HG02938 (cell line): ENCODE measurements around the gene SUMO2.
"Not testable (repeated sequence)": the region's sequence is repeated elsewhere in the genome, so short reads cannot be mapped to it uniquely, and the experiment has no call there.

Experiments used
- ATAC-seq: cut with Tn5 transposase; IDR thresholded peaks from one replicate; pipeline ENCODE4 v1.9.1; 2021; ENCODE audit warnings: mild to moderate bottlenecking, moderate library complexity; ENCODE audit not compliant: unreplicated experiment

Gene SUMO2

DNA sequence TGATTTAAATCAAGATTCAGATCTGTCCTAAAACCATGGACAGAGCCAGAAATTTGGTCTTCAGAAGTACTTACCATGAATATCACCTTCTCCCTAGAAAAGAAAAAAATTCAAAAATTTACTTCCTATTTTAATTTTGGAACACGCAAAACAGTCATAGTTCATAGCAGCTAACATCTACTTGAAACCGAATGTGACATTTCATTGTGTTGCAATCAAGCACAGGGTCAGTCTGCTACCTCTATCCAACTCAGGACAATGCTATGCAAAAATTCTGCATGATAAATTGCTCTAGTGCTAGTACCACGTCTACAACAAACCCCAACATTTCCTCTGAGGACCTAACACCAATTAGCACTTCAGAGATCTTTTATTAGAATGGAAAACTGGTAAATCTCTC, 36.2 kb downstream of the SUMO2 start:
- no peak for ATAC-seq

DNA sequence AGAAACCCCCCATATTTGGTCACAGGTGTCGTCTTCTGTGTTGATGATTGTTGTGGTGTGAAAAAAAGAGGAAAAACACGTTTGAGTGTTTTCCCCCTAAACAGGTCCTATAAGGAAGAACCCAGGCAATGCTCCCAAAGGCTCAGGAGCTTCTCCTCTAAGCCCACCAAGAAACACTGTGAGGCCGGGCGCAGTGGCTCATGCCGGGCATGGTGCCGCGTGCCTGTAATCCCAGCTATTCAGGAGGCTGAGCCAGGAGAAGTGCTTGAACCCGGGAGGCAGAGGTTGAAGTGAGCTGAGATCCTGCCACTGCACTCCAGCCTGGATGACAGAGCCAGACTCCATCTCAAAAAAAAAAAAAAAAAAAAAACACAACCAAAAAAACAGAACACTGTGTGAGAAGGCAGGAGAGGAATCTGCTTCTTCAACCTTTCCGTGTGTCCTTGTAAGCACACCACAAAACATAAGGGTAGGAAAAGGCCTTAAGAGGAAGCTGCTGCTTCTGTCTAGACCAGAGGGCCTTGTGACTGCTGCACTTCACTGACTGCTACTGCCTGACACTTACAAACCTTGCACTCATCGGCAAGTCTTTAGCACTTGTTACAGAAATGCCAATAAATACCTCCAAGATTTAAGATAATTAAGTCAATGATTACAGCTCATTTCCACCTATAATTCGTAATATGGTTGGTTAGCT, 37.8 kb downstream of the SUMO2 start:
- ATAC-seq, result no peak

DNA sequence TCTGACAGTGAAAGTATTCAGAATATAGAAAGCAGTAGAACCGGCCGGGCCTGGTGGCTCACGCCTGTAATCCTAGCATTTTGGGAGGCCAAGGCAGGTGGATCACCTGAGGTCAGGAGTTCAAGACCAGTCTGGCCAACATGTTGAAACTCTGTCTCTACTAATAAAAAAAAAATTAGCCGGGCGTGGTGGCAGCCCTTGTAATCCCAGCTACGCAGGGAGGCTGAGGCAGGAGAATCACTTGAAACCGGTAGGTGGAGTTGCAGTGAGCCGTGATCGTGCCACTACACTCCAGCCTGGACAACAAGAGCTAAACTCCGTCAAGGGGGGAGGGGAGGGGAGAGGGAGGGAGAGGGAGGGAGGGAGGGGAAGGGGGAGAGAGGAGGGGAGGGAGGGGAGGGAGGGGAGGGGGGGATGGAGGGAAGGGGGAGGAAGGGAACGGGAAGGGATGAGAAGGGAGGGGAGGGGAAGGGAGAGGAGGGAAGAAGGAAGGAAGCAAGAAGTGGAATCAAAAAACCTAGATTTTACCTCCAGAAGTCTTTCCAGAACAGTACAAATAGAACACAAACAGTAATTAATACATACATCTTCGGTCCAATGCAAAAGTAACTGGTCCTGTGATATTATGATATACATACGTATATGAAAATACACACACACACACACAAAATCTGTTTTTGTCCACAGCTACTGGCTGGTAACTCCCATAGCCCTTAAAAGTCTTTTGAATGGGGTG, 40.4 kb downstream of the SUMO2 start:
- ATAC-seq, result no peak

DNA sequence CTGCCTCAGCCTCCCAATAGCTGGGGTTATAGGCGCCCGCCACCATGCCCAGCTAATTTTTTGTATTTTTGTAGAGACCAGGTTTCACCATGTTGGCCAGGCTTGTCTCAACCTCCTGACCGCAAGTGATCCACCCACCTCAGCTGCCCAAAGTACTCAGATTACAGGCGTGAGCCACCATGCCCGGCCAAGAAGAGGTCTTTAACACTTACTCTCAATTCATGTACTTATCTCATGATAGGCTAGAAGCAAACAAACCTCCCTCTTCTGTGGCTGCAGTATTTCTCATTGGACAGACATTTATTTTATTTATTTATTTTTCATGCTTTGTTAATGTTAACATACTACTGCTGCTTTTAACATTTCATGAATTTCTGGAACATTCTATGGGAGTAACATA, 44.2 kb downstream of the SUMO2 start:
- ATAC-seq, result no peak

DNA sequence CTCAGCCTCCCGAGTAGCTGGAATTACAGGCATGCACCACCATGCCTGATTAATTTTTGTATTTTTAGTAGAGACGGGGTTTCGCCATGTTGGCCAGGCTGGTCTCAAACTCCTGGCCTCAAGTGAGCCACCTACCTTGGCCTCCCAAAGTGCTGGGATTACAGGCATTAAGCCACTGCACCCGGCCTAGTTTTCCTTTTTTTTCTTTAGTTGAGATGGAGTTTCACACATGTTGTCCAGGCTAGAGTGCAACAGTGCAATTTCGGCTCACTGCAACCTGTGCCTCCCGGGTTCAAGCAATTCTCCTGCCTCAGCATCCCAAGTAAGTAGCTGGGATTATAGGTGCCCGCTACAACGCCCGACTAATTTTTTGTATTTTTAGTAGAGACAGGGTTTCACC, 45.0 kb downstream of the SUMO2 start:
- not testable (repeated sequence) for ATAC-seq

DNA sequence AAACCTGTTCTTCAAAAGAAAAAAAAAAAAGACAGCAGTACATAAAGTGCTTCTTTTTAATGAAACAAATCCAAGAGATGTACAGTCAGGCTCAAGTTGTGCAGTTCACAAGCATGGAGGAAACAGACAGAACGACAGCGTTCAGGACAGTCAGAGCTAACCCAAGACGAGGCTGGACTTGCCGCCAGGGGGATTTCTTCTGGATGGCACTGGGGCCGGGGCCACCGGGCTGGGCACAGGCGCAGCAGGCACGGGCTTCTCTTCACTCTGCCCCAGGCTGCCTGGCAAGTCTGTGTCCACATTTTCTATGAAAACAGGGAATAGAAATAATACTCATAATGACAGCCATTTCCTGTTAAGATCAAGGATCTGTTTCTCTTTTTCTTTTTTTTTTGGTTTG, 46.8 kb downstream of the SUMO2 start:
- ATAC-seq, result no peak

DNA sequence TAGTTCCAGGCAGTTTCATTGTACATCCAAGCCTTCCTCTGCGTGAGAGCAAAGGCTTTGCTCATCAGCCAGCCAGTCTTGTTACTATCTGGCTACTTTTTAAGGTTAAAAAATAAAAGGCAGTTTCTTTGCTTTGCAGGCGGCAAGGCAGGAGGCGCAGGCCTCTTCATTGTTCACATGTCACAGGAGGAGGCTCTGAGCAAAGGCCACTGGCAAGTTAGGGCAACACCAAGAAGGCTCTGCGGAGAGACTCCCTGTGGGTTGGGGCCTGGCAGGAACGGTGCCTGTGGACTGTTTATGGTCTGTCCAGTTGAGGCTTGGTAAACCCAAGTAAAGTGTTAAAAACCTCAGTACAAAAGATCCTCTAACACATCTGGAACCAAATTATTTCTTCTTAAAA, 47.3 kb downstream of the SUMO2 start:
- ATAC-seq, result no peak

DNA sequence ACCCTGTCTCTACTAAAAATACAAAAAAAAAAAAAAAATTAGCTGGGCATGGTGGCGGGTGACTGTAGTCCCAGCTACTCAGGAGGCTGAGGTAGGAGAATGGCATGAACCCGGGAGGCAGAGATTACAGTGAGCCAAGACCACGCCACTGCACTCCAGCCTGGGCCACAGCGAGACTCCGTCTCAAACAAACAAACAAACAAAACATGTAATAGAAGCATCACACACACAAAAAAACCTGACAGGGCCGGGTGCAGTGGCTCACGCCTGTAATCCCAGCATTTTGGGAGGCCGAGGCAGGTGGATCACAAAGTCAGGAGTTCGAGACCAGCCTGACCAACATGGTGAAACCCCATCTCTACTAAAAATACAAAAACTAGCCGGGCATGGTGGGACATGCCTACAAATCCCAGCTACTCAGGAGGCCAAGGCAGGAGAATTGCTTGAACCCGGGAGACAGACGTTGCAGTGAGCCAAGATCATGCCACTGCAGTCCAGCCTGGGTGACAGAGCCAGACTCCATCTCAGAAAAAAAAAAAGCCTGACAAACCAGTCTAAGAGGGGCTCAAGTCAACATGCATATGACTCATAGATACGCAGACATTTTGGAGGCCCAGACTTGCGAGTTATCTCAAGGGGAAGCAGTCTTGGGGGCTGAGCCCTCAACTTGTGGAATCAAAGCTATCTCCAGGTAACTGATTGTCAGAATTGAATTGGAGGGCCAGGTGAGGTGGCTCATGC, 49.0 kb downstream of the SUMO2 start:
- ATAC-seq, result not testable (repeated sequence)

DNA sequence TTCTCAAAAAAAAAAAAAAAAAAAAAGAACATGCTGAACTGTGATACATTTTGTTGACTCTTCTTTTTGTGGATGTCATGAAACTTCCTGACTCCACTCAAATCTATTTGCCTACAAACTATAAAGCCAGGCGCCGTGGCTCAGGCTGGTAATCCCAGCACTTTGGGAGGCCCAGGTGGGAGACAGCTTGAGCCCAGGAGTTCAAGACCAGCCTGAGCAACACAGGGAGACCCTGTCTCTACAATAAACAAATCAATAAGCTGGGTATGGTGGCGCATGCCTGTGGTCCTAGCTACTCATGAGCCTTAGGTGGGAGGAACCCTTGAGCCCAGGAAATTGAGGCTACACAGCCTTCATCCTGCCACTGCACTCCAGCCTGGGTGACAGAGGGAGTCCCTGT, 49.8 kb downstream of the SUMO2 start:
- ATAC-seq, result no peak

DNA sequence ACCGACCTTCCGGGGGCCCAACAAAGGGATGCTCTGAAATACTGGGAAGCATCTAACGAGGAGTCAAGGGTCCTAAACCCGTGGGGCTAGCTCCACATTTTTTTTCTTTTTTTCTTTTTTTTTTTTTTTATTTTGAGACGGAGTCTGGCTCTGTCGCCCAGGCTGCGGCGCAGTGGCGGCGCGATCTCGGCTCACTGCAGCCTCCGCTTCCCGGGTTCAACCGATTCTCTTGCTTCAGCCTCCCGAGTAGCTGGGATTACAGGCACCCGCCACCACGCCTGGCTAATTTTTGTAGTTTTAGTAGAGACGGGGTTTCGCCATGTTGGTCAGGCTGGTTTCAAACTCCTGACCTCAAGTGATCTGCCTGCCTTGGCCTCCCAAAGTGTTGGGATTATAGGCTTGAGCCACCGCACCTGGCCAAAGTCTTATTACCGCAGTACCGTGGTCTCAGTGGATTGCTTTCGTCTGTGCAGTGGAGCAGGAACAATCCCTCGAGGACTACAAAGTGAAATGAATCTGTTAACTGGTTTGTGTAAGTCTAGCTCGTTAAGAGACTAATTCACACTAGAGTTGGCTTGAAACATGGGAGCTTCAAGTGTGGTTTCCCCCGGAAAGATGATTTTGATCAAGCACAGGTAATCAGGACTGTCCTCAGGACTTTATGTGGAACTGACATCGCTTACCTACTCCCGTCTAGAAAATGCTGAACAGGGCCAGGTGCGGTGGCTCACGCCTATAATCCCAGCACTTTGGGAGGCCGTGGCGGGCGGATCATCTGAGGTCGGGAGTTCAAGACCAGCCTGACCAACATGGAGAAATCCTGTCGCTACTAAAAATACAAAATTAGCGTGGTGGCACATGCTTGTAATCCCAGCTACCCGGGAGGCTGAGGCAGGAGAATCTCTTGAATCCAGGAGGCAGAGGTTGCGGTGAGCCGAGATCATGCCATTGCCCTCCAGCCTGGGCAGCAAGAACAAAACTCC, 50.5 kb downstream of the SUMO2 start:
- not testable (repeated sequence) for ATAC-seq

DNA sequence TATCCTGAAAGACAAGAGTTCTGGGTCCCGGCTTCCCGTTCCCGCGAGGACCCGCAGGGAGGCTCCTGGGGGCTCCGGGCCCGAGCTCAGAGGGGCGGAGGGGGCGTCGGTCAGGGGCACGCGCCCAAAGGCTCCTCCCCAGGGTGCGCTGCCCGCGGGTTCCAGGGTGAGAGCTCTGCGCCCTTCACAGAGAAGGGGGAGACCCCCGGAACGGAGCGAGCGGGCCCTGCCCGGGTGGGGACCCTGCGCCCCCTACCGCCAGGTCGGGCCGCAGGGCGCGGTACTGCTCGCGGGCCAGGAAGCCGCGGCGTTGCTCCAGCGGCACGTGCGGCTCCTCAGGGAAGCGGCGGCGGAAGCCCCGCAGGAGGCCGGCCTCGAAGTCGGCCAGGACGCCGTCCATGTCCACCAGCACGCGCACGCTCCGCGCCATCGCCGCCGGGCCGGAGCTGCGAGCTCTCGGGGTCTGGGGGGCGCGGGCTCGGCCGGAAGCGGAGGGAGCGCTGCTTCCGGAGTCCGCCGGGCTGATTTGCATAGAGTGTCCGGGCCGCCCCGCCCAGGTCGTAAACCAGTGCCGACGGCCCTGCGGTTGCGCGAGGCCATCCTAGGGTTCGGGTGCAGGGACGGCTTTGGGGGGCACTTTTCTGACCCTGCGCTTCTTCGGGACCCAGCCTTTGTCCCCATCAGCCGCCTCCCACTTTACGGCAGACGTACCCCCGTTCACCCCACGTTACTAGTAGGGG, 51.3 kb downstream of the SUMO2 start, which contains the start of gene NT5C:
Gene NT5C, minus strand, starts transcription at position 465 of the 740 bp plus-strand sequence. Its CDS starts 35 bp downstream, at position 430.
- ATAC-seq, result peak; percentile 76

DNA sequence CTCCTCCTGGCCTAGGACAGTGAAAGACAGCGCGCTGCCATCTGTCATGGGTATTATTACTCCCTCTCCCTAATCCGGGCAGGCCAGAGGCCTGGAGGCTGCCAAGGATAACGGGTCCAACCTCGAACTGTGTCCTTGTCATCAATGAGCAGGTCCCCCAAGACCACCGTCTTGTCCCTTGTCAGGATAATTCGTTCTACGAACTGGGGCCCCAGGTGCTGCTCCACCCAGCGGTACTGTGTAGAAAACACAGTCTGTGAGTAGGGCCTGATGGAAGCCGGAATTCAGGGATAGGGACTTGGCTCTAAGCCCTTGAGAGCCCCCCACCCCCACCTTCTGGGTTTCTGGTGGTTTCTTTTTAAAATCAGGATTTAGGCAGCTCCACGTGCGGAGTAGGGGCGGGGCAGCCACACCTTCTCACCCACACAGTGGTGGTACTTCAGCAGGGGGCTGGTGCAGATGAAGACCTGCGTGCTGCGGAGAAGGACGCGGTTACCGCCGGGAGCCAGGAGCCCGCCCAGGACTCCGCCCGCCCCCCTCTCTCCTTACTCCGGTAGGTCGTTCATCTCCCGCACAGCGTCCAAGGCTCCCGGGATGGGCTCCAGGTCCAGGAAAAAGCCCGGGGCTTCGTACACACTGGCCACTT, 52.0 kb downstream of the SUMO2 start:
- peak; percentile 17 for ATAC-seq

DNA sequence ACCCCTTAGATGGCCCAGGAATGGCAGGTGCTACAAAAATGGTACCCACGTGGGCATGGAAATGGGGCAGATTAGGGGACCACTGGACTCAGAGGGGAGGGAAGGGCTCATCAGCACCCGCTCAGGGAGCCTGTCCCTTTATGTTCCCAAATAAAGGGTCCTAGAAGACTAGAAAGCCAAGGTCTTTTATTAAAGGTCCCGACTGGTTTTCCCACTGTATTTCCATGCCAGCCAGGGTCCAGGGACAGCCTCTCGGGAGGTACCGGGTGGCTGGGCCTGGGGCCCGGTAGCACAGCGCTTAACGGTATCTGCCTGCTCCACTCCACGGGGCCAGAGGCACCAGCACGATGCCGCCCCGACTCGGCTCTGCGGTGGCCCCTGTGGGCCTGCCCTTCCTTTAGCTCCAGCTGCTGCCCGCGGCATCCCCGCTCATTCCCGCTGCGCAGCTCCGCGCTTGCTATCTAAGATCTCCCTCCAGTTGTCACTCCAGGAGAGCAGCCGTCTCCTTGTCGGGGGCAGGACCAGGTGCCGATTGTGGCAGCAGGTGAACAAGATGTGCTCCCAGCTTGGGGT, 52.6 kb downstream of the SUMO2 start:
- no peak for ATAC-seq

DNA sequence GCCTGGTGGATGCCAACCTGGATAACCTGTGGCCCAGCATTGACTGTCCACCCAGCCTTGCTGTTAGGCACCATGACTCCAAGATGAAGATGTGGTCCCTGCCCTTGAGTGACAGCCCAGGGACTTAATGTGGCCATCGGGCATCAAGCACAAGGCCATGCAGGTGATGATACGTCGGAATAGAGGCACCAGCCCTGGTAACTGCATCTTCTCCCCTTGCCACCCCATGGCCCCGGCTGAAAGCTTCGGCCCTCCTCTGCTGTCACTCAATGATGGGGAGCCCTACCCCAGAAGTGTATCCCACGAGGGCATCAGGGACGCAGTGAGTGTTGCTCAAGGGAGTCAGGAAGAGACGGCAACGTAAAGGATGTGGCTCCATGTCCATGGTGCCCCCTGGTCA, 53.2 kb downstream of the SUMO2 start:
- ATAC-seq, result no peak

DNA sequence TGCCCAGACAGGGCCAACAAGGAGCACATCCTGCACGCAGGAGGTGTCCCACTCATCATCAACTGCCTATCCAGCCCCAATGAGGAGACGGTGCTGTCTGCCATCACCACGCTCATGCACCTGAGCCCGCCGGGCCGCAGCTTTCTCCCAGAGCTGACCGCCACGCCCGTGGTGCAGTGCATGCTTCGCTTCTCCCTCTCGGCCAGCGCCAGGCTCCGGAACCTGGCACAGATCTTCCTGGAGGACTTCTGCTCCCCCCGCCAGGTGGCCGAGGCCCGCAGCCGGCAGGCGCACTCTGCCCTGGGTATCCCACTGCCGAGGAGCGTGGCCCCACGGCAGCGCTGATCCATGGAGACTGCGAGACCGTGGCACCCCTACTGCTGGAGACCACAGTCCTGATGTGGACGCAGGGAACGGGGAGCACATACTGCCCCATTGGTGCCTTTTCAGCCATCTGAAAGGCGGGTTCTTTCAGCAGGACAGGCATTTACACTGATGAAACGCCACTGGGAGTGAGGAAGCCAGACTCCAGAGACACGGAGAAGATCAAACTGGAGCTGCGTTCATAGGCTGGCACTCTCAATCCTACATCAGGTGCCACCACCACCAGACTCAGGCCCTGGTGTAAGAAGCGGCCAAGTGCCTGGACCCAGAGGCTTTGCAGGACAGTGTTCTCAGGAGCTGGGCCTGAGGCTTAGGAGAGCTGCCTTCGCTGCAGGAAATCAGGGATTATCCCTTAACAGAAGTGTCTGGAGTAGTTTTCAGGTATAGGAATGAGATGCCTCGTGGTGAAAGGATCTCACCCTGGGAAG, 53.9 kb downstream of the SUMO2 start:
- no peak for ATAC-seq

DNA sequence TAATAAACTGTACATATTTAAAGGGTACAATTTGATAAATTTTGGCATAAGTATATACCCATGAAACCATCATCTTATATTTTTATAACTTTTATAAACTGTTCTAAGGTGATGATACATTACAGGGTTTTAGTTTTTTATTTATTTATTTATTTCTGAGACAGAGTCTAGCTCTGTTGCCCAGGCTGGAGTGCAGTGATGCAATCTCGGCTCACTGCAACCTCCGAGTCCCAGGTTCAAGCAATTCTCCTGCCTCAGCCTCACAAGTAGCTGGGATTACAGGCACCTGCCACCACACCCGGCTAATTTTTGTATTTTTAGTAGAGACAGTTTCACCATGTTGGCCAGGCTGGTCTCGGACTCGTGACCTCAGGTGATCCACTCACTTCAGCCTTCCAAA, 54.8 kb downstream of the SUMO2 start:
- not testable (repeated sequence) for ATAC-seq

DNA sequence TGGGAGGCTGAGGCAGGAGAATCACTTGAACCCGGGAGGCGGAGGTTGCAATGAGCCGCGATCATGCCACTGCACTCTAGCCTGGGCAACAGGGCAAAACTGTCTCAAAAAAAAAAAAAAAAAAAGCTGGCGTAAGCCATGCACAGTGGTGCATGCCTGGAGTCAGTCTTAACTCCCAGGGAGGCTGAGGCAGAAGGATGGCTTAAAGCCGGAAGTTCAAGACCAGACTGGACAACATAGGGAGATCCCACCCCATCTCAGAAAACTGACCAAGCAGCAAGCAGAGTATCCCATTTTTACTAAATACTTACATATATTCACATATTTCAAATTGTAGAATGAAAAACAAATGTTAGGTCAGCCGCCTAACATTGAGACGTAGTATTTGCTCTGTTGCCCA, 55.8 kb downstream of the SUMO2 start:
- ATAC-seq, result no peak

DNA sequence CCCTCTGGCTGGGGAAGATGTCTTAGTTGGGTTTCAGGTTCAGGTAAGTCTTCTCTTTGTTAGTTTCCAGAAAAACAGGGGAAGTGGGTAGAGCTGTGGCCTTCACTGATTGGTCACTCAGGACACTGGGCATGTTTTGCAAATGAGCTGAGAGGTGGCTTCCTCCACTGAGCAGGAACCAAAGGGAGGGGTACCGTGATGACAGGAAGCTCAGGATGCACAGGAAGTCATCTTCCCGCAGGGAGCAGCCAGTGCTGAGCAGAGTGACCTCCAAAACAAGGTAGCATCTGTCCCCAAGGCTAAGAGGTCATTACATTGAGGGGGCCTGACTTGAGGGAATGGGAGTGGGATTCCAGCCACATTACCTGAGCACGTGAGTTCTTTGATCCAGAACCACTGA, 56.8 kb downstream of the SUMO2 start:
- no peak for ATAC-seq
